HCT116 (cell line): ENCODE measurements around the gene GALNS. TPM values are rescaled to one million over a fixed set of nuclear protein-coding genes. Genes with fewer than 3 reads are reported as not detected.

ENCODE experiments used
- ATAC-seq: fragments of 200-7000 bp; cut with Tn5 transposase; 2 replicates; pipeline ENCODE4 v1.9.1; 2020; ENCODE audit warnings: mild to moderate bottlenecking, moderate library complexity
- BruUV-seq: library from RNA; stranded (reverse); fragments of 400-500 nt; replicated peaks from 2 replicates; lab custom pipeline; 2021; lab: Mats Ljungman, UMichigan
- CTCF ChIA-PET: fragments of 300-600 bp; sonication (Branson Sonifier 250); formaldehyde crosslinking; loops from one replicate; lab custom pipeline; 2021; ENCODE audit warnings: antibody characterized with exemption; lab: Charles Lee
- POLR2A ChIA-PET: fragments of 300-600, 350-600 bp; sonication (Branson Sonifier 250); formaldehyde crosslinking; loops from one replicate; lab custom pipeline; 2021; ENCODE audit warnings: antibody characterized with exemption; lab: Charles Lee
- RAD21 ChIA-PET, 2 experiments: fragments of 300-600 bp; sonication (Branson Sonifier 250); formaldehyde crosslinking; loops; one replicate each; lab custom pipeline; 2023; ENCODE audit warnings: low total read pairs in 2 of 2; ENCODE audit not compliant: uncharacterized antibody in 2 of 2, unreplicated experiment in 2 of 2, low non-redundant PET in 1 of 2; lab: Charles Lee
- DNase-seq: peaks from one replicate; pipeline ENCODE4 v3.0.0-alpha.2; 2010; ENCODE audit warnings: low read depth, low spot score
- H2AFZ ChIP-seq: fragments of 200-600 bp; shearing (Covaris generic), sonication (generic); 2 replicates; pipeline ENCODE4 v1.6.1; 2017; ENCODE audit warnings: low read depth, mixed run types, mixed read lengths, antibody characterized with exemption, low read length; ENCODE audit not compliant: poor library complexity, severe bottlenecking
- H3K27ac ChIP-seq: 2 replicates; pipeline ENCODE4 v1.5.1; 2012; ENCODE audit warnings: low read depth, low read length
- H3K27me3 ChIP-seq: fragments of 200-600 bp; sonication (generic); 2 replicates; pipeline ENCODE4 v1.6.1; 2016; ENCODE audit warnings: mixed run types, low read length, mixed read lengths; ENCODE audit not compliant: insufficient read depth
- H3K36me3 ChIP-seq, 2 experiments: fragments of 200-500 bp in 1 of 2; fragments of 200-600 bp in 1 of 2; sonication (Bioruptor generic) in 1 of 2; sonication (generic) in 1 of 2; 2 replicates each; pipeline versions ENCODE4 v1.5.1 to v1.6.1; 2014 to 2016; ENCODE audit warnings: low read length in 2 of 2, inconsistent platforms in 1 of 2, mixed read lengths in 1 of 2, mixed run types in 1 of 2; ENCODE audit not compliant: insufficient read depth in 2 of 2, control insufficient read depth in 1 of 2
- H3K4me1 ChIP-seq, 2 experiments: fragments of 200-600 bp in 1 of 2; sonication (generic) in 1 of 2; 2 replicates each; pipeline versions ENCODE4 v1.5.1 to v1.6.1; 2012 to 2017; ENCODE audit warnings: low read length in 2 of 2, inconsistent platforms in 1 of 2, mild to moderate bottlenecking in 1 of 2, mixed read lengths in 1 of 2, mixed run types in 1 of 2, moderate library complexity in 1 of 2; ENCODE audit not compliant: insufficient read depth in 2 of 2, control insufficient read depth in 1 of 2
- H3K4me2 ChIP-seq: fragments of 200-600 bp; sonication (generic); 2 replicates; pipeline ENCODE4 v1.6.1; 2017; ENCODE audit warnings: mixed run types, low read length, mixed read lengths
- H3K4me3 ChIP-seq, 2 experiments: fragments of 200-600 bp in 1 of 2; sonication (generic) in 1 of 2; replicated peaks in 1 of 2; 2 replicates each; pipeline ENCODE4 v1.5.1; 2011 to 2016; ENCODE audit warnings: low read length in 2 of 2, control low read depth in 1 of 2, low read depth in 1 of 2, mild to moderate bottlenecking in 1 of 2, mixed read lengths in 1 of 2, mixed run types in 1 of 2
- H3K79me2 ChIP-seq: fragments of 200-600 bp; sonication (generic); 2 replicates; pipeline ENCODE4 v1.6.1; 2017; ENCODE audit warnings: mild to moderate bottlenecking, mixed run types, low read length, moderate library complexity, mixed read lengths; ENCODE audit not compliant: insufficient read depth
- H3K9ac ChIP-seq: fragments of 200-600 bp; sonication (generic); 2 replicates; pipeline ENCODE4 v1.6.1; 2016; ENCODE audit warnings: low read length, mixed read lengths
- H3K9me2 ChIP-seq: fragments of 200-600 bp; sonication (generic), shearing (Covaris generic); 2 replicates; pipeline ENCODE4 v1.6.1; 2017; ENCODE audit warnings: mixed run types, mild to moderate bottlenecking, moderate library complexity; ENCODE audit not compliant: insufficient read depth
- H3K9me3 ChIP-seq, 2 experiments: fragments of 200-500 bp in 1 of 2; fragments of 200-600 bp in 1 of 2; sonication (Bioruptor generic) in 1 of 2; sonication (generic) in 1 of 2; 2 replicates each; pipeline ENCODE4 v1.6.1; 2014 to 2017; ENCODE audit warnings: low read length in 2 of 2, mixed read lengths in 2 of 2, inconsistent platforms in 1 of 2, low read depth in 1 of 2, mild to moderate bottlenecking in 1 of 2, mixed run types in 1 of 2, moderate library complexity in 1 of 2; ENCODE audit not compliant: control insufficient read depth in 1 of 2, insufficient read depth in 1 of 2
- H4K20me1 ChIP-seq: fragments of 200-600 bp; sonication (generic), shearing (Covaris generic); 2 replicates; pipeline ENCODE4 v1.6.1; 2017; ENCODE audit warnings: mixed run types, mild to moderate bottlenecking, moderate library complexity; ENCODE audit not compliant: insufficient read depth
- ATF3 ChIP-seq: IDR thresholded peaks from 2 replicates; pipeline ENCODE4 v1.6.1; 2012
- CEBPB ChIP-seq: IDR thresholded peaks from 2 replicates; pipeline ENCODE4 v1.6.1; 2012; ENCODE audit warnings: low read depth
- EGR1 ChIP-seq: IDR thresholded peaks from 2 replicates; pipeline ENCODE4 v1.6.1; 2012; ENCODE audit warnings: low read depth
- EZH2 ChIP-seq: fragments of 200-600 bp; sonication (generic); IDR thresholded peaks from 2 replicates; pipeline ENCODE4 v1.6.1; 2017; ENCODE audit warnings: antibody characterized with exemption, mixed run types
- EZH2phosphoT487 ChIP-seq: fragments of 200-600 bp; IDR thresholded peaks from 2 replicates; pipeline ENCODE4 v1.6.1; 2018; ENCODE audit warnings: antibody characterized with exemption, borderline replicate concordance
- FOSL1 ChIP-seq: IDR thresholded peaks from 2 replicates; pipeline ENCODE4 v1.6.1; 2012; ENCODE audit warnings: low read depth
- RAD21 ChIP-seq: IDR thresholded peaks from 2 replicates; pipeline ENCODE4 v1.6.1; 2012; ENCODE audit warnings: low read depth, mild to moderate bottlenecking
- REST ChIP-seq: IDR thresholded peaks from 2 replicates; pipeline ENCODE4 v1.6.1; 2012; ENCODE audit warnings: low read depth
- SIN3A ChIP-seq: IDR thresholded peaks from 2 replicates; pipeline ENCODE4 v1.6.1; 2012; ENCODE audit warnings: low read depth
- SP1 ChIP-seq: IDR thresholded peaks from 2 replicates; pipeline ENCODE4 v1.6.1; 2012; ENCODE audit warnings: low read depth
- SRF ChIP-seq: IDR thresholded peaks from 2 replicates; pipeline ENCODE4 v1.6.1; 2012; ENCODE audit warnings: low read depth
- TCF7L2 ChIP-seq: IDR thresholded peaks from 2 replicates; pipeline ENCODE4 v1.7.0; 2011; ENCODE audit warnings: borderline replicate concordance, inconsistent platforms; ENCODE audit not compliant: insufficient read depth, insufficient read length; ENCODE audit errors: extremely low read depth
- YY1 ChIP-seq: IDR thresholded peaks from 2 replicates; pipeline ENCODE4 v1.6.1; 2011; ENCODE audit warnings: low read length, low read depth, moderate library complexity, mild to moderate bottlenecking; ENCODE audit not compliant: insufficient replicate concordance; ENCODE audit errors: extremely low read depth
- ZFX ChIP-seq: fragments of 450-650 bp; IDR thresholded peaks from 2 replicates; pipeline ENCODE4 v1.6.1; 2017
- intact Hi-C: fragments of 100-400 bp; cut with micrococcal nuclease; formaldehyde crosslinking; loops from 2 replicates; pipeline ENCODE4 v1.10.0; 2022
- total RNA-seq: library from RNA; stranded (reverse); gene quantifications from one replicate; pipeline ENCODE4 v1.2.1, GENCODE V29; 2021; ENCODE audit not compliant: unreplicated experiment
- TF ChIP-seq, protein P1 (sequence below), 3 experiments: fragments of 200-600 bp in 1 of 3; sonication (generic) in 1 of 3; IDR thresholded peaks in 2 of 3; conservative IDR thresholded peaks in 1 of 3; 2 replicates each; pipeline ENCODE4 v1.5.1; 2012 to 2017; ENCODE audit warnings: low read depth in 2 of 3, low read length in 2 of 3, antibody characterized with exemption in 1 of 3, borderline replicate concordance in 1 of 3, control low read depth in 1 of 3, mild to moderate bottlenecking in 1 of 3, mixed read lengths in 1 of 3, mixed run types in 1 of 3, moderate library complexity in 1 of 3; ENCODE audit not compliant: insufficient read depth in 1 of 3

GALNS gene
- total RNA-seq, 1 experiment from 2014 or later = 44.6 TPM

GRCh38 chr16:88896238-88897070, 39.7 kb upstream of the GALNS start (continued):
- TF ChIP-seq, protein P1, sequence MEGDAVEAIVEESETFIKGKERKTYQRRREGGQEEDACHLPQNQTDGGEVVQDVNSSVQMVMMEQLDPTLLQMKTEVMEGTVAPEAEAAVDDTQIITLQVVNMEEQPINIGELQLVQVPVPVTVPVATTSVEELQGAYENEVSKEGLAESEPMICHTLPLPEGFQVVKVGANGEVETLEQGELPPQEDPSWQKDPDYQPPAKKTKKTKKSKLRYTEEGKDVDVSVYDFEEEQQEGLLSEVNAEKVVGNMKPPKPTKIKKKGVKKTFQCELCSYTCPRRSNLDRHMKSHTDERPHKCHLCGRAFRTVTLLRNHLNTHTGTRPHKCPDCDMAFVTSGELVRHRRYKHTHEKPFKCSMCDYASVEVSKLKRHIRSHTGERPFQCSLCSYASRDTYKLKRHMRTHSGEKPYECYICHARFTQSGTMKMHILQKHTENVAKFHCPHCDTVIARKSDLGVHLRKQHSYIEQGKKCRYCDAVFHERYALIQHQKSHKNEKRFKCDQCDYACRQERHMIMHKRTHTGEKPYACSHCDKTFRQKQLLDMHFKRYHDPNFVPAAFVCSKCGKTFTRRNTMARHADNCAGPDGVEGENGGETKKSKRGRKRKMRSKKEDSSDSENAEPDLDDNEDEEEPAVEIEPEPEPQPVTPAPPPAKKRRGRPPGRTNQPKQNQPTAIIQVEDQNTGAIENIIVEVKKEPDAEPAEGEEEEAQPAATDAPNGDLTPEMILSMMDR (IDR thresholded peaks at IDR 0.05 in 2 of 3, conservative IDR thresholded peaks at IDR 0.05 in 1 of 3; ENCODE audit: borderline replicate concordance in 1 of 3, insufficient read depth in 1 of 3, low read depth in 2 of 3, low read length in 2 of 3) = no peak
- TF ChIP-seq REST (no peak), ZFX (no peak), FOSL1 (no peak), SIN3A (no peak)

- no peaks in the 10 kb centered on the region for H3K9me3 ChIP-seq
- BruUV-seq = no TSS peak
- no peak overlapping the region for H2AFZ ChIP-seq
- intact Hi-C loops = no loop called here
- no peaks in the 10 kb centered on the region for H3K79me2 ChIP-seq
- H3K27me3 ChIP-seq = no peaks in the 10 kb centered on the region
- ChIA-PET RAD21 (no interaction called here), CTCF (no interaction called here), POLR2A (no interaction called here)
- H3K4me2 ChIP-seq = no peak overlapping the region
- ATAC-seq = no peak
- no peaks in the 10 kb centered on the region for H4K20me1 ChIP-seq
- no peaks in the 10 kb centered on the region for H3K4me1 ChIP-seq
- no peak overlapping the region for H3K9ac ChIP-seq
- DNase-seq = no peak
- H3K4me3 ChIP-seq = no peak overlapping the region
- no peaks in the 10 kb centered on the region for H3K9me2 ChIP-seq
- H3K36me3 ChIP-seq = no peaks in the 10 kb centered on the region; a peak in 1 of 4 replicates
- H3K27ac ChIP-seq = no peak overlapping the region
- TF ChIP-seq SP1 = no peak
- no peak for TF ChIP-seq SIN3A
- no peak for TF ChIP-seq RAD21
- no peak for TF ChIP-seq FOSL1
- TF ChIP-seq ATF3 = no peak
- TF ChIP-seq EZH2phosphoT487 = no peak
- no peak for TF ChIP-seq EZH2
- no peak for TF ChIP-seq TCF7L2
- no peak for TF ChIP-seq SRF
- TF ChIP-seq EGR1 = no peak
- no peak for TF ChIP-seq CEBPB
- no peak for TF ChIP-seq YY1
- no peak for TF ChIP-seq REST
Observed at GRCh38 chr16:88895335-88895734, 38.6 kb upstream of the GALNS start.
